GM12874 (cell line): ENCODE results near the gene MAGI2.

Source experiments
- TF ChIP-seq, protein P1 (sequence below): IDR thresholded peaks from 2 replicates; pipeline ENCODE4 v1.5.1; 2011; ENCODE audit warnings: low read depth, mild to moderate bottlenecking, control low read depth, low read length, moderate library complexity; ENCODE audit not compliant: insufficient read depth

The MAGI2 gene

DNA sequence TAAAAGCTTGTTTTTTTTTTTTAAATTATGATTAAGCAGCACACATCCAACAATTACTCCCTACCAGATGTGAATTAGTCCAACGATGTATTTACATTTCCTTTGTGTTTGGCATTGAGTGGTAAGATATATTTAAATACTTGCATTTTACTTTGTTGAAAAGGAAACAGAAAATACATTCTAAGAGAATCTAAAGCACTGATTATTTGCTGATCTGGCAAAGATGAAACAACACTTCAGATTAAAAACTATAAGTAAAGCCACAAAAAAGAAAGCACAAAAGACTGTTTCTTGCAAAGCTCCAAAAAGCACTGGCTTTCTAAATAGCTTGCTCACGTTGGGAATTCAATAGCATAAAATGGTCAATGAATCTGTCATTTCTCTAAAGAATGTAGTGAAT lies 1188.4 kb downstream of the MAGI2 start:
- TF ChIP-seq, protein P1, sequence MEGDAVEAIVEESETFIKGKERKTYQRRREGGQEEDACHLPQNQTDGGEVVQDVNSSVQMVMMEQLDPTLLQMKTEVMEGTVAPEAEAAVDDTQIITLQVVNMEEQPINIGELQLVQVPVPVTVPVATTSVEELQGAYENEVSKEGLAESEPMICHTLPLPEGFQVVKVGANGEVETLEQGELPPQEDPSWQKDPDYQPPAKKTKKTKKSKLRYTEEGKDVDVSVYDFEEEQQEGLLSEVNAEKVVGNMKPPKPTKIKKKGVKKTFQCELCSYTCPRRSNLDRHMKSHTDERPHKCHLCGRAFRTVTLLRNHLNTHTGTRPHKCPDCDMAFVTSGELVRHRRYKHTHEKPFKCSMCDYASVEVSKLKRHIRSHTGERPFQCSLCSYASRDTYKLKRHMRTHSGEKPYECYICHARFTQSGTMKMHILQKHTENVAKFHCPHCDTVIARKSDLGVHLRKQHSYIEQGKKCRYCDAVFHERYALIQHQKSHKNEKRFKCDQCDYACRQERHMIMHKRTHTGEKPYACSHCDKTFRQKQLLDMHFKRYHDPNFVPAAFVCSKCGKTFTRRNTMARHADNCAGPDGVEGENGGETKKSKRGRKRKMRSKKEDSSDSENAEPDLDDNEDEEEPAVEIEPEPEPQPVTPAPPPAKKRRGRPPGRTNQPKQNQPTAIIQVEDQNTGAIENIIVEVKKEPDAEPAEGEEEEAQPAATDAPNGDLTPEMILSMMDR: no peak

DNA sequence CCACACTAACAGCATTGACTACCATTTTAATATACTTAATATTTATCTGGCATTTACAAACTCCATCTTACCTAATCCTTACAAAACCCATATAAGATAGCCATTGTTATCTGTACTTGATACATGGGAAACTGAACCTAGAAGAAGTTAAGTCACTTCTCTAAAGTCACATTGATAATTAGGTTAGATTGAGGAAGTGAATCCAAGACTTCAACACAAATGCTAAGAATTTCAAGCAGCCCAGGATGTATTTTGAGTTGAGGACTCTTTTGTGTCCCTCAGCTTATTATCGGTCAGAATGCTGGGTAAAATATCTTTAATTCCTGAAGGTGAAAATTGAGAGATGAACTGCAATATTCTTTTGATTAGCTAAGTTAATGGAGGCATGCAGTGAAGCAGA lies 1189.4 kb downstream of the MAGI2 start:
- TF ChIP-seq, protein P1: no peak

DNA sequence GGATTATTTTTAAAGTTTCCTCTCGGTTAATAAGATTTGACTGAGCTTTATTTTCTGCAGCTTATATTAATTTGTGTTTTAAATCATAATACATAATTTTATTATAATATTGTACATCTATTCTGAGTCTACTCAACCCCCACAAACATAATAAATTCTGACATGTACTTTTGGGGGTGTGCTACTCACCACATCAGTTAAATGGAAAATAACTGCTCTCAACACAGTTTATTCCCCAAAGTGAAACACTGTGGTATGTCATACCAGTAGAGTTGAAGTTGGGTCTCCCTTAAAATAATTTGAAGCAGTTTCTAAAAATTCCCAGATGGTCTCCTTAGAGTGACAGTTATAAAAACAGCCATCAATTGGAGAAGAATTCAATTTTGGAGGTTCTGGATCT lies 1191.7 kb downstream of the MAGI2 start:
- TF ChIP-seq, protein P1: no peak

DNA sequence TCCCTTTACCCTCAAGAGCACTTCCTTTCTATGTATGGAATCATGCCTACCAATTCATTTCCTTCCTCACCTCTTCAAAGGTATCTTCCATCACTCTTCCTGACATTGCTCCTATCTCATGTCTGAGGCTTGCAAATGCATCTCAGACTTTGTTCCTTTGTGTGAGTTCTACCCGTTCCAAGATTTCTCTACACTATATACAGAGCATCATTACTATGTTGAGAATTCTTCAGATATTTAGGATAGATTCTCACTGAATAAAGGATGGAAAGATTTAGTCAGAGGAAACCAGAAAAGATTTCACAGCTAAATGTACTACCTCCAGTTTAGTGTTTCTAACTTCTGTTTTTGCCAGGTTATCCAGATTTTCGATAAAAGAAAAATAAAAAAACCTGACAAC lies 1192.2 kb downstream of the MAGI2 start:
- TF ChIP-seq, protein P1: no peak

DNA sequence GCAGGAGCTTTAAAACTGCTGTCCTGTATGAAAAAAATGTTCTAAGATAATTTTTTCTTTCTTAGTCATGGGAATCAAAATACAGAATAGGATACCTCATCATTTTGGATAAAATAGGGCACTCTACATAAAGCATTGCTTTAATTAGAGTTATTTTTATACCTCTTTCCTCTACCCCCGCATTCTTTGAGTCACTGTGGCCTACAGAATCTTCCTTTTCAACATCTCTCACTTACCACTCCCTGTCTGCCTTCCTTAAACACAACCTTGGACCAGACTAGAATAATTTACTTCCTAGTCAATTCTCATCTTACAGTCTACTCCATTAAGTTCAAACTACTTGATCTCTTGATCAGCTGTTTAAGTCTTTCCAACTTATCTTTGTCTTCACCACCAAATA lies 1192.6 kb downstream of the MAGI2 start:
- TF ChIP-seq, protein P1: no peak

DNA sequence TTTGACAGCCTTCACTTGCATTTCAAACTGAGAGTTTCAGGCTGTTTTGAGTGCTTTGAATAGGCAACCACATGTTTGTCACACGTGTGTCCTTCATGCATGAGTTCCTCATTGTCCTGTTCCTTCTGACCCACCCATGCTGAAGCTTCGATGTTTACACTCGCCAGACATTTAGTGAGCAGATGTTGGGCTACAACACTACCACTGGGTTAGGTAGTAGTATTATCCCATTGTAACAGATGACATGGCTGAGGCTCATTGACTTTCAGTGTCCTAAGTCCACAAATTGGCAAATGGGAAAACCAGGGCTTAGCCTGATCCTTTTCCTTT lies 1198.8 kb downstream of the MAGI2 start:
- TF ChIP-seq, protein P1: no peak

DNA sequence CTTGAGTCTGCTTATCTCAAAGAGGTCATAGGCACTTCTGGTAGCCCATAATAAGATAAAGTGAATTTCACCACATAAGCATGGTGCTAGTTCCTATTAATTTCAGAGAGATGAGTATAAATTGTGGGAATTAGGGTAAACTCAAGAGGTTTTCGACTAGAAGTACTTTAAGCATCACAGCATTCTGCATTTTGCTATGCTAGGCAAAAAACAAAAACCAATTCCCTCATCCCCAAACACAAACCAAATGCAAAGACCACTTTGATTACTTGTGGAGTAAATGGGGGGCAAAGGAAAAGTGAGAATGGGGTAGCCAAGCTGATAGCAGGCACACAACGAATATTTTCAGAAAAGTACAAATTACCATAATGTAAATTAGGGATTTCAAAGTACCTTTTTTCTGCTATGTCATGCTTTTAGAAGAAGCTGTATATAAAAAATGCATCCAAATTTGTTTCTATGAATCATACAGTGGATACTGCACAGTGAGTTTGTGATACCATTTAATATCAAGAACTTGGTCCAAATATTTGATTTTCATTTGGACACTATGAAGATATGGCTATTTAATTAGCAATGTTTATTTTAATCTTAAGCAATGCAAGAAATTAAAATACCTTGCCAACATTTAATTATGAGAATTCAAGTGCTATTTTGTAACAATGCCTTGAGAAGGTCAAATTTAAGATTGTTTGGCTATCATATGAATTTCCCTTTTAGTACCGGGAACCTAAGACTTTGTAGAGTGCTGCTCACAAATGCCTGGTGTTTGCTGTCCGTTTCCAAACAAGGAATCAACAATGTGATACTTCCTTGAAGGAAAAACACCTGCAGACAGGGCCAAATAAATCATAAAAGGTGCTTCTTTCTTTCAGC lies 1199.4 kb downstream of the MAGI2 start:
- TF ChIP-seq, protein P1: no peak
